ENCODE results near the gene ADNP2.

GRCh38 chr18:80177128-80177527 is 68.1 kb downstream of the ADNP2 start:
- no peak for TF ChIP-seq CTCF (IDR thresholded peaks at IDR 0.05)
- TF ChIP-seq POLR2A (IDR thresholded peaks at IDR 0.05): no peak
